ENCODE data around the gene KIF5C.
A peak's percentile ranks its signal among the peaks of the same experiment; 100 is the strongest.
"Not testable (repeated sequence)": the region's sequence is repeated elsewhere in the genome, so short reads cannot be mapped to it uniquely, and the experiment has no call there.

Gene KIF5C

GRCh38 chr2:148967578-148967977 lies 92.6 kb downstream of the KIF5C start:
- DNase-seq = no peak

DNA sequence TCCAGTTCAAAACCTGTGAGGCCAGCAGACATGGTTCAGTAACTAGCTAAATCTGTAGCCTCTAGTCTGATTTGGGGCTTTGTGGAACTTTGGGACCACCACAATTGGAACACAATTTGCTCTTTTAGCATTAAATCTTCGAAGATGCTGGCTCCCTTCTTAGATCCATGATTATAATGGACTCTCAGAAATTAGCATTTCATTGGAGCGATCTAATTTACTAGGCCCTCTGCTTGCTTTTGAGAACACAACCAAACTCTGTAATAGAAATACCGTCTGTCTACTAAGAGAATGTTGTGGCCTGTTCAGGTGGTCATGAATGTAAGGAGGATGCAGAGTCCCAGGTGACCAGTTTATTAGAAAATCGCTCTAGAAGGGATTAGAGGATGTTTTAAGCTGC lies 93.3 kb downstream of the KIF5C start:
- no peak for DNase-seq

DNA sequence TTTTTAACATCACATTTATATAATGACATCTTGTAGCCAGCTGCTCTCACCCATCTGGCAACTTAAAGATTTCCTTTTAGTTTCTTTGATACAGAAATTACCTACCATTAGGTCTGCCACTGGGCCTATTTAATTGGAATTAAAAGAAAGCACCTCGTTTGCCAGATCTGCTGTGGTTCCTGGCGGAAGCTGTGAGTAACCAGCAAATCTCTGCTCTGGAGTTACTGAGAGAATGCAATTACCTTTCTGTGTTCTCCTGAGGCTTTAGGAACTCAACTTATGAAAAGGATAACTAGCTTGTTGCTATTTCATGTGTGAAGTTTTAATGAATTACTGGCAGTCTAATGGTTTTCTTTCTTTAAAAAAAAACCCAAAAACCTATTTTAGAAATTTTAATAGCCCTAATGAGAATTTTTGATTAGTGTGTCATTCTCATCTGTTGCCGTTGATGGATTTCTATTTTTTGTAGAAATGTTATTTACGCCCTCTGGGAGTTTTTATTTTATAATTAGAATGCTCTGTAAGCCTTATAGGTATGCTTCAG lies 93.8 kb downstream of the KIF5C start:
- DNase-seq = no peak

DNA sequence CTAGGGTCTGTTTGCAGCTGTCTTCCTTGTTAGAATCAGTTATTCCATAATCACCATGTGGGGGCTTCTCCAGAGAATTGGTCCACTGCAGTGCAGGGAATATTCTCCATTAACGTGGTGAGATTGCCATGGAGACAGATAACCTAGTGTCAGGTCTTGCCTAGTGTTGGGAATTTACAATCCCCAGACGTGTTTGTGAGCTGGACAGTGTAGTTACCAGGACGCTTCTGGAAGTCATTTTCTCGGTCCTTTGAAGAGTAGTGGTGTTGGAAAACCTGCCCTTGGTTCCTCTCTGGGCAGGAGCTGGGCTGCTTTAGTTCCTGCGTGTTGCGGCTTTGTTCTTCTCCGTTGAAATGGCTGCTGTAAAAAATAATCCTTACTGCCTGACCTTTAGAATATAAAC lies 94.6 kb downstream of the KIF5C start:
- DNase-seq = no peak

GRCh38 chr2:148970385-148970784 lies 95.4 kb downstream of the KIF5C start:
- DNase-seq = no peak

- DNase-seq = no peak
Observed at GRCh38 chr2:148971547-148971946, 96.5 kb downstream of the KIF5C start.

GRCh38 chr2:148974095-148974494 lies 99.1 kb downstream of the KIF5C start:
- no peak for DNase-seq

GRCh38 chr2:148978026-148978685 lies 103.1 kb downstream of the KIF5C start:
- no peak for DNase-seq

DNA sequence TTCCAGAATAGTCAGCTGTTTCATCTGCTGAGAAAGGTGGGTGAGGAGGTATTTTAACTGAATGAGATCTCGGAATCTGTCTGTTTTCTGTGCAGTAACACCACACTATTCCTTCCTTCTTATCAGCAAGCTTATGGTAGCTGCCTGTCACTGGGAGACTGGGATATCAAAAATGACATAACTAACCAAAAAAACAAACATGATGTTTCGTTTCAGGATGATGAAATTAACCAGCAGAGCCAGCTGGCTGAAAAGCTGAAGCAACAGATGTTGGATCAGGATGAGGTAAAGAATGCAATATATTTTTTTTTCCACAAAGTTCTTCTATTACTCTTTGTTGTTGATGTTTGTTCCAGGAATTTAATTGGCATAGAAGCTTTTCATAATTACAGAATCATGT lies 103.7 kb downstream of the KIF5C start:
- no peak for DNase-seq

- DNase-seq = no peak
Observed at GRCh38 chr2:148979164-148979918, 104.3 kb downstream of the KIF5C start.

GRCh38 chr2:148979919-148980277 lies 104.9 kb downstream of the KIF5C start:
- no peak for DNase-seq

DNA sequence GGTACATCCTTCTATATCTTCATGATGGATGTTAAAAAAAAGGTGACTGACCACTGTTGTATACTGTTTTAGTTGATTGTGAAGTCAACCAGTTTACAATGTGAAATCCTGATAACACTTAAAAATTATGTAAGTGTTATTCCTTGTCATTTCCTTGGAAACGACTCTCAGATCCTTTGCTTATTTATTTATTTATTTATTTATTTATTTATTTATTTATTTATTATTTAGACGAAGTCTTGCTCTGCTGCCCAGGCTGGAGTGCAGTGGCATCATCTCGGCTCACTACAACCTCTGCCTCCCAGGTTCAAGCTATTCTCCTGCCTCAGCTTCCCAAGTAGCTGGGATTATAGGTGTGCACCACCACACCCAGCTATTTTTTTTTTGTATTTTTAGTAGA lies 105.5 kb downstream of the KIF5C start:
- DNase-seq = not testable (repeated sequence)

DNA sequence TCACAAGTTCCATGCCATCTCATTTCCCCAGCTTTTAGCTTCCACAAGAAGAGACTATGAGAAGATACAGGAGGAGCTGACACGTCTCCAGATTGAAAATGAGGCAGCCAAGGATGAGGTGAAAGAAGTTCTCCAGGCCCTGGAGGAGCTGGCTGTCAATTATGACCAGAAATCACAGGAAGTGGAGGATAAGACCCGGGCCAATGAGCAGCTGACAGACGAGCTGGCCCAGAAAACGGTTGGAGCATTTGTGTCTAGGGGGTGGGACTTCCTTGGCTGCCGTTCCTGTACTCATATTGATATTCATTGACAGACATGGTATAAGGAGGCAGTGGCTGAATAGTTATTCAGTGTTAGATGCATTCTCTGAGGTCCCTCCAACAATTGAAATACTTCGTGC lies 106.3 kb downstream of the KIF5C start:
- DNase-seq = no peak

DNA sequence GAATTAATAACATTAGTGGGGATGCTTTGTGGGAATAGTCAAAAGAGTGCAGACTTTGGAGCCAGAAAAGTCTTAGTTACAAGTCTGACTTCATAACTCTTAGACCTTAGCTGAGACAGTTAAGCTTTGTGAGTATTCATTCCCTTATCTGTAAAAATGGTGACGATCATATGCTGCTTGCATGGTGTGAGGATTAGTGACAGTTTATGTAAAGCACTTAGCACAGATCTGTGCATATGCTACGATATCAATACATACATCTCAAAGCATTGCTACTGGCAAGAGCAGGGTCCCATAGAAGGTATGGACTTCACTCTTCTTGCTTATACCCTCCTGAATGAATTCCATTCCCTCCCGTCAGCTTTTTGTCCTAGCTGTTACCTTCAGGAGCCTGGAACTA lies 106.8 kb downstream of the KIF5C start:
- DNase-seq = no peak

- no peak for DNase-seq
Observed at GRCh38 chr2:148982282-148982681, 107.3 kb downstream of the KIF5C start.

- no peak for DNase-seq
Observed at GRCh38 chr2:148983896-148984295, 108.9 kb downstream of the KIF5C start.

GRCh38 chr2:148984449-148984848 lies 109.4 kb downstream of the KIF5C start:
- DNase-seq = no peak

GRCh38 chr2:148987286-148987685 lies 112.3 kb downstream of the KIF5C start:
- no peak for DNase-seq

DNA sequence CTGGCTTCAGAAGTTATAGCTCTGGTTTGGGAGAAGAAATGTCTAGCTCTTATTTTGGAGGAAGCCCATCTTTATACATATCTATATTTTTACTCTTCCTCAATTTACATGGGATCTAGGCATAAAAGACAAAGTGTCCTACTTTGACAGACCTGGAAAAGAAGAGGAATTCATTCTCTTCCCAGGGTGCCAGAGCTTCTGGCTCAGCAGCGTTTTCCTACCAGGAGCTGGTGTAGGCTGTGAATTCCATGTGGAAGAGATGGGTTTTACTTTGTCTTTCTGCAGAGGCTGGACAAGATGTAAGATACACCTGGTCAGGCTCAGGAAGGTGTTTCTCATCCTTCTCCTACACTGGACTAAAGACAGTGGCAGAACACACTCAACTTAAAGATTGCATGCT lies 113.3 kb downstream of the KIF5C start:
- DNase-seq = no peak

- peak; percentile 47 for DNase-seq
Observed at GRCh38 chr2:148989882-148990493, 115.0 kb downstream of the KIF5C start.

DNA sequence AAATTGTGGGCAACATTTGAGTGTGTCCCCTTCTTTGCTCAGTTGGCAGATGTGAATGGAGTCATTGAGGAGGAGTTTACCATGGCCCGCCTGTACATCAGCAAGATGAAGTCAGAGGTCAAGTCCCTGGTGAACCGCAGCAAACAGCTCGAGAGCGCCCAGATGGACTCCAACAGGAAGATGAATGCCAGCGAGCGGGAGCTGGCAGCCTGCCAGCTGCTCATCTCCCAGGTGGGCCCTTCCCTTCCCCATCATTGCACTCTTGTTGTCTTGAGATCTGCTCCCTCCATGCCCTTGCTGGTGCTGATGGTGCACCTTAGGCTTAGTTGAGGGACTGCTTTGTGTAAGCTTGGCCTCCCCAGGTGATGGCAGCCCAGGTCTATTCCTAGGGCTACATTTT lies 115.9 kb downstream of the KIF5C start:
- DNase-seq = no peak

- DNase-seq = no peak
Observed at GRCh38 chr2:148992448-148992847, 117.4 kb downstream of the KIF5C start.

GRCh38 chr2:148993351-148993750 lies 118.3 kb downstream of the KIF5C start:
- DNase-seq = no peak

DNA sequence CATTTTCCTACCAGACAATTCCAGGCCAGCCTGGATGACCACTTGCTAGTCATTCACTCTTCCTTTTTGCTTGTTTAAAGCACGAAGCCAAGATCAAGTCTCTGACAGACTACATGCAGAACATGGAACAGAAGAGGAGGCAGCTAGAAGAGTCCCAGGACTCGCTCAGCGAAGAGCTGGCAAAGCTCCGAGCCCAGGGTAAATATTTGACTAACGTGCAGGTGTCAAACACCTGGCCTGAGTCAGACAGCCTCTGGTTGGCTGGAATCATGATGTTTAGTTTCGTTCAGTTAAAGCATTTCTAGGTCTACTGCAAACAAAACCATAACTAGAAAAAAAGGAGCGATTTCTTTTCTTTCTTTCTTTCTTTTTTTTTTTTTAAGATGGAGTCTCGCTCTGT lies 119.3 kb downstream of the KIF5C start:
- no peak for DNase-seq
